Measurements from ENCODE around the gene SPDL1. TPM values are rescaled to one million over a fixed set of nuclear protein-coding genes. Genes with fewer than 3 reads are reported as not detected.
"Not testable (repeated sequence)": the region's sequence is repeated elsewhere in the genome, so short reads cannot be mapped to it uniquely, and the experiment has no call there.

SPDL1 gene
- total and polyA plus RNA-seq, 4 donors: 0.89 to 11.5 (median 3.0) TPM

- no peaks in the 10 kb centered on the region for H3K36me3 ChIP-seq (ENCODE audit: control insufficient read depth in 4 of 4, insufficient read depth in 3 of 4, low read depth in 1 of 4, low read length in 3 of 4)
- DNase-seq (ENCODE audit: low spot score): no peak
- H3K9ac ChIP-seq (ENCODE audit: low read depth in 1 of 2, low read length in 2 of 2): no peak overlapping the region
- no peaks in the 10 kb centered on the region for H3K27me3 ChIP-seq (ENCODE audit: control insufficient read depth in 4 of 4, insufficient read depth in 4 of 4, low read length in 3 of 4)
- no peaks in the 10 kb centered on the region for H3K9me3 ChIP-seq (ENCODE audit: control insufficient read depth in 4 of 4, low read length in 3 of 4)
- WGBS: 61% methylated on average over 1 of the region's 1 CpG
- no peaks in the 10 kb centered on the region for H3K4me1 ChIP-seq (ENCODE audit: control insufficient read depth in 4 of 4, insufficient read depth in 4 of 4, low read length in 3 of 4)
- H3K4me3 ChIP-seq (ENCODE audit: low read depth in 1 of 3, low read length in 3 of 3): no peak overlapping the region
- H3K27ac ChIP-seq (ENCODE audit: low read depth in 1 of 2, low read length in 2 of 2): no peak overlapping the region
- no peak for TF ChIP-seq EGR1 (IDR thresholded peaks at IDR 0.05; ENCODE audit: low read depth in 2 of 2)
- no peak for TF ChIP-seq HNF4G (IDR thresholded peaks at IDR 0.05)
- no peak for TF ChIP-seq CTCF (IDR thresholded peaks at IDR 0.05; ENCODE audit: low read depth, low read length, missing input control)
- TF ChIP-seq SP1 (IDR thresholded peaks at IDR 0.05): no peak
- no peak for TF ChIP-seq RXRA (IDR thresholded peaks at IDR 0.05)
- no peak for TF ChIP-seq RAD21 (IDR thresholded peaks at IDR 0.05)
- TF ChIP-seq MAX (IDR thresholded peaks at IDR 0.05): no peak
- TF ChIP-seq REST (IDR thresholded peaks at IDR 0.05): no peak
- no peak for TF ChIP-seq ZBTB33 (IDR thresholded peaks at IDR 0.05)
- TF ChIP-seq FOXA1 (IDR thresholded peaks at IDR 0.05): no peak
- TF ChIP-seq HNF4A (conservative IDR thresholded peaks at IDR 0.05): no peak
- TF ChIP-seq NR2F2 (IDR thresholded peaks at IDR 0.05): no peak
- no peak for TF ChIP-seq FOXA2 (IDR thresholded peaks at IDR 0.05)
- no peak for TF ChIP-seq JUND (IDR thresholded peaks at IDR 0.05)
- TF ChIP-seq TAF1 (conservative IDR thresholded peaks at IDR 0.05): no peak
- TF ChIP-seq YY1 (IDR thresholded peaks at IDR 0.05): no peak
- TF ChIP-seq ATF3 (IDR thresholded peaks at IDR 0.05): no peak
Observed at GRCh38 chr5:169615561-169615960, 32.0 kb downstream of the SPDL1 start.

- not testable (repeated sequence) for H3K27me3 ChIP-seq (ENCODE audit: control insufficient read depth in 4 of 4, insufficient read depth in 4 of 4, low read length in 3 of 4); H3K4me3 ChIP-seq (ENCODE audit: low read depth in 1 of 3, low read length in 3 of 3); H3K9ac ChIP-seq (ENCODE audit: low read depth in 1 of 2, low read length in 2 of 2); DNase-seq (ENCODE audit: low spot score); H3K36me3 ChIP-seq (ENCODE audit: control insufficient read depth in 4 of 4, insufficient read depth in 3 of 4, low read depth in 1 of 4, low read length in 3 of 4); H3K4me1 ChIP-seq (ENCODE audit: control insufficient read depth in 4 of 4, insufficient read depth in 4 of 4, low read length in 3 of 4); H3K9me3 ChIP-seq (ENCODE audit: control insufficient read depth in 4 of 4, low read length in 3 of 4); H3K27ac ChIP-seq (ENCODE audit: low read depth in 1 of 2, low read length in 2 of 2)
- 85% methylated on average over 2 of the region's 2 CpGs for WGBS
Observed at GRCh38 chr5:169624307-169624706, 40.7 kb downstream of the SPDL1 start.

Measured in liver (tissue), 9 donors.